Vagina (tissue), 2 donors: Measurements from ENCODE around the gene FXYD1.

Source experiments
- POLR2AphosphoS5 ChIP-seq, 2 donors: sonication (generic); formaldehyde crosslinking; IDR thresholded peaks; one replicate each; pipeline ENCODE4 v1.9.0; 2017; ENCODE audit warnings: antibody characterized with exemption in 2 of 2, mild to moderate bottlenecking in 2 of 2, low read depth in 1 of 2; ENCODE audit not compliant: insufficient read depth in 1 of 2
- TF ChIP-seq, protein P1 (sequence below), 3 experiments: fragments of 450-650 bp in 2 of 3; fragments of 200-600 bp in 1 of 3; sonication (generic) in 1 of 3; IDR thresholded peaks; one replicate each; pipeline ENCODE4 v1.5.1; 2017 to 2019; ENCODE audit warnings: antibody characterized with exemption in 3 of 3, mild to moderate bottlenecking in 2 of 3, moderate library complexity in 2 of 3

DNA sequence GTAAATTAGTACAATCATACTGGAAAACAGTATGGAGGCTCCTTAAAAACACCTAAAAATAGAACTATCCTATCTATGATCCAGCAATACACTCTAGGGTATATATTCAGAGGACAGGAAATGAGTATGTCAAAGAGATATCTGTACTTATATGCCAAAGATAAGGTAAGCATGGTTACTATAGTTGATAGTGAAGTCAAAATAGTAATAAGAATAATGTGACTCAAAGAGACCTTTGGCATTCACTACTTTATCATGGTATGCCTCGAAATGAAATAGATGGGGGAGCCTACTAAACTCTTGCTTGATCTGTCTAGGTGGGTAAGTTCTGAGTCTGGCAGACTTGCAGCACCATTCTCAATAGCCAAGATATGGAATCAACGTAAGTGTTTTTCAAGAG, 46.3 kb downstream of the FXYD1 start:
- no peak for TF ChIP-seq POLR2AphosphoS5 (IDR thresholded peaks at IDR 0.05; ENCODE audit: insufficient read depth in 1 of 2, low read depth in 1 of 2)
- TF ChIP-seq, protein P1, sequence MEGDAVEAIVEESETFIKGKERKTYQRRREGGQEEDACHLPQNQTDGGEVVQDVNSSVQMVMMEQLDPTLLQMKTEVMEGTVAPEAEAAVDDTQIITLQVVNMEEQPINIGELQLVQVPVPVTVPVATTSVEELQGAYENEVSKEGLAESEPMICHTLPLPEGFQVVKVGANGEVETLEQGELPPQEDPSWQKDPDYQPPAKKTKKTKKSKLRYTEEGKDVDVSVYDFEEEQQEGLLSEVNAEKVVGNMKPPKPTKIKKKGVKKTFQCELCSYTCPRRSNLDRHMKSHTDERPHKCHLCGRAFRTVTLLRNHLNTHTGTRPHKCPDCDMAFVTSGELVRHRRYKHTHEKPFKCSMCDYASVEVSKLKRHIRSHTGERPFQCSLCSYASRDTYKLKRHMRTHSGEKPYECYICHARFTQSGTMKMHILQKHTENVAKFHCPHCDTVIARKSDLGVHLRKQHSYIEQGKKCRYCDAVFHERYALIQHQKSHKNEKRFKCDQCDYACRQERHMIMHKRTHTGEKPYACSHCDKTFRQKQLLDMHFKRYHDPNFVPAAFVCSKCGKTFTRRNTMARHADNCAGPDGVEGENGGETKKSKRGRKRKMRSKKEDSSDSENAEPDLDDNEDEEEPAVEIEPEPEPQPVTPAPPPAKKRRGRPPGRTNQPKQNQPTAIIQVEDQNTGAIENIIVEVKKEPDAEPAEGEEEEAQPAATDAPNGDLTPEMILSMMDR (IDR thresholded peaks at IDR 0.05): no peak
